Right atrium auricular region (tissue), 2 donors: ENCODE data around the gene PHLDA1. TPM values are rescaled to one million over a fixed set of nuclear protein-coding genes. Genes with fewer than 3 reads are reported as not detected.

Experiments used
- DNase-seq: peaks from one replicate; pipeline ENCODE4 v3.0.0-alpha.2; 2019; ENCODE audit warnings: low spot score
- H3K27ac ChIP-seq, 2 donors: fragments of 200-600 bp; sonication (generic); 1 replicate in 1 of 2; 2 replicates in 1 of 2; pipeline ENCODE4 v1.5.1; 2016 to 2019
- H3K27me3 ChIP-seq, 2 donors: fragments of 200-600 bp; sonication (generic); one replicate each; pipeline versions ENCODE4 v1.5.1 to v1.6.0; 2017 to 2019
- H3K36me3 ChIP-seq: fragments of 200-600 bp; sonication (generic); one replicate; pipeline ENCODE4 v1.5.1; 2016
- H3K4me1 ChIP-seq, 2 donors: fragments of 200-600 bp; sonication (generic); one replicate each; pipeline versions ENCODE4 v1.5.1 to v1.6.0; 2017 to 2019
- H3K4me3 ChIP-seq, 2 donors: fragments of 200-600 bp; sonication (generic); 1 replicate in 1 of 2; 2 replicates in 1 of 2; pipeline ENCODE4 v1.5.1; 2017 to 2019; ENCODE audit warnings: mild to moderate bottlenecking in 1 of 2, moderate library complexity in 1 of 2
- H3K9me3 ChIP-seq, 2 donors: fragments of 200-600 bp; sonication (generic); one replicate each; pipeline ENCODE4 v1.5.1; 2019
- total RNA-seq, 2 donors: library from RNA; depleted of rRNA; stranded (reverse); fragments of >200 nt; gene quantifications; one replicate each; pipeline ENCODE4 v1.1.0, GENCODE V29; 2016
- TF ChIP-seq, protein P1 (sequence below), 2 donors: fragments of 200-600 bp; sonication (generic); IDR thresholded peaks; one replicate each; pipeline ENCODE4 v1.5.1; 2019; ENCODE audit warnings: antibody characterized with exemption in 2 of 2

The PHLDA1 gene
- total RNA-seq, 2 donors from 2014 or later, result 6.7 to 22.2 TPM

DNA sequence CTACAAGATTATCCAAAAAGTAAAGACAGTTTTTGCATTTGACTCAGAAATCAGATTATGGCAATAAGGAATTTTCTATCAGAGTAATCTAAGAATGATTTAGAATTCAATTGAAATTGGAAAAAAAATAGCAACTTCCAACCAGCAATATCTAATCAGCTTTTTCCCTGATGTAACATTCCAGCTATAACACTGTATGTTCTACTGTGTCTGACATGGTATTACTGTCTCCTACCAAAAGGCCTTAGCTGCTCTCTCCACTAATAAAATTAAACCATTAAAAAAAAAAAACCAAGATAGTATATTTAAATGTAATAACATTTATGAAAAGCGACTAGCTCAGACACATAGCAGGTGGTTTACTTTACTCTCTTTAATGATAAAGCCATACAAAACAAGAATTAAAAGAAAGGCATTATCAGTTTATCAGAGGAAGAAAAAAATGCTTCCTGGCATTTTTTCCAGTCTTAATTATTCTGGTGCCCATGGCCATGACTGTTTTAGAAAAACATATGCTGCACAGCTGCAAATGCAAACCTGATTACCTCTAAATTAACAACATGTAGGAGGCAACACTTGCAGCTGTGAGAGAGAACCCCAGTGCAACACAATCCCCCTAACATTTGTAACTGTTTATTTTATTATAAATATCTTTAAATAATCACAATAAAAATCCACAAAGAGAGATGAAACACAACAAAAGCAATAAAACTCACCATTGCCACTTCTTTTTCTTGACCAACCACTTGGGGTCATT is 28.8 kb downstream of the PHLDA1 start:
- H3K4me1 ChIP-seq, result no peaks in the 10 kb centered on the region
- H3K9me3 ChIP-seq, result no peaks in the 10 kb centered on the region
- no peak for DNase-seq
- no peaks in the 10 kb centered on the region for H3K27me3 ChIP-seq
- H3K4me3 ChIP-seq, result no peak overlapping the region
- TF ChIP-seq, protein P1, sequence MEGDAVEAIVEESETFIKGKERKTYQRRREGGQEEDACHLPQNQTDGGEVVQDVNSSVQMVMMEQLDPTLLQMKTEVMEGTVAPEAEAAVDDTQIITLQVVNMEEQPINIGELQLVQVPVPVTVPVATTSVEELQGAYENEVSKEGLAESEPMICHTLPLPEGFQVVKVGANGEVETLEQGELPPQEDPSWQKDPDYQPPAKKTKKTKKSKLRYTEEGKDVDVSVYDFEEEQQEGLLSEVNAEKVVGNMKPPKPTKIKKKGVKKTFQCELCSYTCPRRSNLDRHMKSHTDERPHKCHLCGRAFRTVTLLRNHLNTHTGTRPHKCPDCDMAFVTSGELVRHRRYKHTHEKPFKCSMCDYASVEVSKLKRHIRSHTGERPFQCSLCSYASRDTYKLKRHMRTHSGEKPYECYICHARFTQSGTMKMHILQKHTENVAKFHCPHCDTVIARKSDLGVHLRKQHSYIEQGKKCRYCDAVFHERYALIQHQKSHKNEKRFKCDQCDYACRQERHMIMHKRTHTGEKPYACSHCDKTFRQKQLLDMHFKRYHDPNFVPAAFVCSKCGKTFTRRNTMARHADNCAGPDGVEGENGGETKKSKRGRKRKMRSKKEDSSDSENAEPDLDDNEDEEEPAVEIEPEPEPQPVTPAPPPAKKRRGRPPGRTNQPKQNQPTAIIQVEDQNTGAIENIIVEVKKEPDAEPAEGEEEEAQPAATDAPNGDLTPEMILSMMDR (IDR thresholded peaks at IDR 0.05), result no peak
- no peak overlapping the region for H3K27ac ChIP-seq
- H3K36me3 ChIP-seq, result no peaks in the 10 kb centered on the region

DNA sequence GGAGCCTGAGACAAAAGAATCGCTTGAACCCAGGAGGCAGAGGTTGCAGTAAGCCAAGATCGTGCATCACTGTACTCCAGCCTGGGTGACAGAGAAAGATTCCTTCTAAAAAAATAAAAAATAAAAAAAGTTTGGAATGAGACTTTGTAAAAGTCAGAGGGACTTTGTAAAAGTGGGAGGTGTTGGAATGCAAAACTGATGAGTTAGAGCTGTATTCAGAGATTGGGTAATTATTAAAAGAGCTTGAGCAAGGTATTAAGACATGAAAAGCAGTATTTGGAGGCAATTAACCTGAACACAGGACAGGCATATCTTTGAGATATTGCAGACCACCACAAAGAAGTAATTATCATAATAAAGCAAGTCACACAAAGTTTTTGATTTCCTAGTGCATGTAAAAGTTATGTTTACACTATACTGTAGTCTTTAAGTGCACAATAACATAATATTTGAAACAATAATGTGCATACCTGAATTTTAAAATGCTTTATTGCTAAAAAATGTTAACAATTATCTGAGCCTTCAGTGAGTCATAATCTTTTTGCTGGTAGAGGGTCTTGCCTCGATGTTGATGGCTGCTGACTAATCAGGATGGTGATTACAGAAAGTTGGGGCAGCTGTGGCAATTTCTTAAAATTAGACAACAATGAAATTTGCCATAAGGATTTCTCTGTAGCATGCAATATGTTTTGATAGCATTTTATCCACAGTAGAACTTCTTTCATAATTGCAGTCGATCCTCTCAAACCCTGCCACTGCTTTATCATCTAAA is 33.1 kb downstream of the PHLDA1 start:
- Histone ChIP-seq H3K36me3 (no peaks in the 10 kb centered on the region), H3K9me3 (no peaks in the 10 kb centered on the region), H3K27me3 (no peaks in the 10 kb centered on the region), H3K27ac (no peak overlapping the region), H3K4me3 (no peak overlapping the region), H3K4me1 (peaks cover 0 to 8% of the 10 kb centered on the region in 2 donors)
- TF ChIP-seq, protein P1 (IDR thresholded peaks at IDR 0.05), result no peak
- no peak for DNase-seq

DNA sequence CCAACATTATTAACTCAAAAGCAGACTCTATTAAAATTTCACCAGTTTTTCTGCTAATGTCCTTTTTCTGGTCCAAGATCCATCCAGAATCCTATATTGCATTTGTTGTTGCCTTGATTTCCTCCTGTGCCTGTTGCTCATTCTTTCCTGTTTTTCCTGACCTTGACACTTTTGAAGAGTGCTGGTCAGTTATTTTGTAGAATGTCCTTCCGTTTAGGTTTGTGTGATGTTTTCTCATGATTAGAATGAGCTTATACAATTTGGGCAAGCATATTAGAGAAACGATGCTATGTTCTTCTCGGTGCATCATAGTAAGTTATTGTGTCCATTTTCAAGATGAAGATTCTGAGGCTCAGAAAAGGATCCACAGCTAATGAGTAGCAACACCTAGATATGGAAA is 33.9 kb downstream of the PHLDA1 start:
- DNase-seq, result no peak
- no peak overlapping the region for H3K27ac ChIP-seq
- H3K4me1 ChIP-seq, result peaks cover 0 to 8% of the 10 kb centered on the region in 2 donors
- no peak overlapping the region for H3K4me3 ChIP-seq
- TF ChIP-seq, protein P1 (IDR thresholded peaks at IDR 0.05), result no peak
- H3K27me3 ChIP-seq, result no peaks in the 10 kb centered on the region
- no peaks in the 10 kb centered on the region for H3K9me3 ChIP-seq
- no peaks in the 10 kb centered on the region for H3K36me3 ChIP-seq

DNA sequence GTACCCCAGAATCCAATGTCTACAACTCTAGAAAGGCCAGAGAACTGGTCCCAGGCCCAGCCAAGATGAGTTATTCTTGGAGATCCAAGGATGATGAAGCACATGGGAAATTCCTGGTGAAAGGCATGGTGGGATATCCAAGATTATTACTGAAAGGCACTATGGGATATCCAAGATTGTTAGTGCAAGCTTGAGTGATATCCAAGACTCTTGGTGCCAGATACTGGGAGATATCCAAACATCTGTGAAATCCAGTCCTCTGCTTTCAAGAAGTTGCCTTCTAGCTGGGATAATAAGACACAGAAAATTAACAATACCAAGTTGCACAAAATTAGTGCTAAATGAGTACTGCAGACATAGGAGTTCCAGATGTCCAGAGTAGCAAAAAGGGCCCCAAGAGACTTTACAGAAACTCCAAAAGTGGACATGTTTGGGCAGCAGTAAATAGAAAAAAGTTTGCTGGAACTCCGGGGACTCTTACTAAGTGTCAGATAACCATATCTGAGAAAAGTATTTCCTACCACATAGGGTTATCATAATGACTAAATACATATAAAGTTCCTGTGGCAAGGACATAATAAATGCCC is 34.6 kb downstream of the PHLDA1 start:
- DNase-seq, result no peak
- no peak overlapping the region for H3K27ac ChIP-seq
- no peaks in the 10 kb centered on the region for H3K36me3 ChIP-seq
- H3K9me3 ChIP-seq, result no peaks in the 10 kb centered on the region
- H3K4me1 ChIP-seq, result peaks cover 0 to 8% of the 10 kb centered on the region in 2 donors
- TF ChIP-seq, protein P1 (IDR thresholded peaks at IDR 0.05), result no peak
- H3K27me3 ChIP-seq, result no peaks in the 10 kb centered on the region
- H3K4me3 ChIP-seq, result no peak overlapping the region

DNA sequence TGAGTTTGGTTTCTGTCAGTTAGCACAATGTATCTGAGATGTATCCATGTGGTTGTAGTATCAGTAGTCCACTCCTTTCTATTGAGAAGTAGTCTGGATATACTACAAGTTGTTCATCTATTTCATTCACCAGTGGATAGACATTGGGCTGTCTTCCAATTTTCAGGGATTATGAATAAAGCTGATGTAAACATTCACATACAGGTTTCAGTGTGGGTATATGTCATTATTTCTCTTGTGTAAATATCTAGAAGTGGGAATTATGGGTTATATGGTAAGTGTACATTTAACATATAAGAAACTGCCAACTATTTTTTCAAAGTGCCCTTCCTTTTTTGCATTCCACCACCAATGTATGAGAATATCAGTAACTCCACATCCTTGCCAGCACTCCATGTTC is 35.9 kb downstream of the PHLDA1 start:
- no peak overlapping the region for H3K27ac ChIP-seq
- no peaks in the 10 kb centered on the region for H3K36me3 ChIP-seq
- no peaks in the 10 kb centered on the region for H3K27me3 ChIP-seq
- DNase-seq, result no peak
- no peak overlapping the region for H3K4me3 ChIP-seq
- TF ChIP-seq, protein P1 (IDR thresholded peaks at IDR 0.05), result no peak
- peaks cover 0 to 8% of the 10 kb centered on the region in 2 donors for H3K4me1 ChIP-seq
- no peaks in the 10 kb centered on the region for H3K9me3 ChIP-seq
